GM12878 (cell line): ENCODE results near the gene CBFA2T3. TPM values are rescaled to one million over a fixed set of nuclear protein-coding genes. Genes with fewer than 3 reads are reported as not detected.

Source experiments
- ATAC-seq: fragments of 200-7000 bp; cut with Tn5 transposase; 3 replicates; pipeline ENCODE4 v1.9.1; 2020; ENCODE audit warnings: mild to moderate bottlenecking, moderate library complexity
- BruUV-seq: library from RNA; stranded (reverse); fragments of 400-500 nt; replicated peaks from 2 replicates; lab custom pipeline; 2021; lab: Mats Ljungman, UMichigan
- CTCF ChIA-PET: fragments of 300-600 bp; sonication (Branson Sonifier 250); formaldehyde crosslinking; extraction: SDS; loops from one replicate; lab custom pipeline; 2021; ENCODE audit warnings: inconsistent platforms; lab: Yijun Ruan, JAX
- POLR2A ChIA-PET: fragments of 350-600 bp; formaldehyde crosslinking; extraction: SDS; loops from one replicate; lab custom pipeline; 2021; ENCODE audit warnings: inconsistent platforms; lab: Charles Lee
- RAD21 ChIA-PET: fragments of 300-600 bp; sonication (Branson Sonifier 250); formaldehyde crosslinking; loops from one replicate; lab custom pipeline; 2023; ENCODE audit warnings: antibody characterized with exemption; ENCODE audit not compliant: unreplicated experiment; lab: Charles Lee
- SMC1A ChIA-PET: fragments of 300-600 bp; sonication (Branson Sonifier 250); formaldehyde crosslinking; loops from one replicate; lab custom pipeline; 2023; ENCODE audit not compliant: unreplicated experiment, uncharacterized antibody; lab: Charles Lee
- DNase-seq: peaks from one replicate; pipeline ENCODE4 v3.0.0-alpha.2; 2011; ENCODE audit warnings: low read depth, low spot score
- FAIRE-seq: peaks from 3 replicates; lab custom pipeline; 2011; peaks lifted over from hg19 to GRCh38; lab: Jason Lieb, UNC
- H2AFZ ChIP-seq: 2 replicates; pipeline ENCODE4 v1.6.0; 2011; ENCODE audit warnings: low read depth, low read length, control low read depth; ENCODE audit not compliant: control insufficient read depth
- H3K27ac ChIP-seq: 2 replicates; pipeline ENCODE4 v1.5.1; 2011; ENCODE audit warnings: control low read depth; ENCODE audit not compliant: control insufficient read depth, insufficient read depth
- H3K27me3 ChIP-seq, 2 experiments: replicated peaks in 1 of 2; 2 replicates each; pipeline versions ENCODE4 v1.6.0 to v1.6.1; 2011; ENCODE audit warnings: low read length in 1 of 2; ENCODE audit not compliant: control insufficient read depth in 2 of 2, insufficient read depth in 2 of 2
- H3K36me3 ChIP-seq, 2 experiments: 2 replicates each; pipeline ENCODE4 v1.5.1; 2011; ENCODE audit warnings: low read length in 1 of 2; ENCODE audit not compliant: control insufficient read depth in 2 of 2, insufficient read depth in 2 of 2
- H3K4me1 ChIP-seq: 2 replicates; pipeline ENCODE4 v1.6.1; 2011; ENCODE audit warnings: mild to moderate bottlenecking, low read length, moderate library complexity, mixed read lengths; ENCODE audit not compliant: control insufficient read depth, insufficient read depth
- H3K4me2 ChIP-seq: 2 replicates; pipeline ENCODE4 v1.6.0; 2011; ENCODE audit warnings: control low read depth; ENCODE audit not compliant: control insufficient read depth, insufficient read depth
- H3K4me3 ChIP-seq: fragments of 200-600 bp; sonication (generic); 2 replicates; pipeline ENCODE4 v1.5.1; 2016
- H3K79me2 ChIP-seq: 2 replicates; pipeline ENCODE4 v1.6.0; 2011; ENCODE audit warnings: low read length; ENCODE audit not compliant: control insufficient read depth, insufficient read depth
- H3K9ac ChIP-seq: 2 replicates; pipeline ENCODE4 v1.8.0; 2011; ENCODE audit warnings: low read length, control low read depth, mixed read lengths; ENCODE audit not compliant: control insufficient read depth, insufficient read depth
- H3K9me3 ChIP-seq: replicated peaks from 3 replicates; pipeline ENCODE4 v1.5.1; 2011; ENCODE audit warnings: mild to moderate bottlenecking, low read length; ENCODE audit not compliant: control insufficient read depth, insufficient read depth
- H4K20me1 ChIP-seq: 2 replicates; pipeline ENCODE4 v1.6.0; 2011; ENCODE audit not compliant: control insufficient read depth, insufficient read depth
- ASH2L ChIP-seq: fragments of 300-600, 200-600 bp; sonication (generic); IDR thresholded peaks from 2 replicates; pipeline ENCODE4 v1.6.1; 2017; ENCODE audit warnings: low read depth, mild to moderate bottlenecking, borderline replicate concordance
- BCL3 ChIP-seq: IDR thresholded peaks from 2 replicates; pipeline ENCODE4 v1.6.1; 2011; ENCODE audit warnings: borderline replicate concordance, low read depth, mild to moderate bottlenecking, moderate library complexity, low read length; ENCODE audit not compliant: insufficient read depth, poor library complexity, severe bottlenecking
- BHLHE40 ChIP-seq, 2 experiments: fragments of 450-650 bp in 1 of 2; IDR thresholded peaks; 2 replicates each; pipeline ENCODE4 v1.6.1; 2011 to 2017; ENCODE audit warnings: low read depth in 2 of 2, borderline replicate concordance in 1 of 2, improper control_type of control experiment in 1 of 2, low read length in 1 of 2, mild to moderate bottlenecking in 1 of 2
- FOS ChIP-seq: IDR thresholded peaks from 3 replicates; pipeline ENCODE4 v1.6.1; 2011; ENCODE audit warnings: borderline replicate concordance; ENCODE audit not compliant: insufficient read length; ENCODE audit errors: extremely low read depth
- IRF4 ChIP-seq: IDR thresholded peaks from 2 replicates; pipeline ENCODE4 v1.6.1; 2011; ENCODE audit warnings: low read depth, low read length
- JUND ChIP-seq: IDR thresholded peaks from 2 replicates; pipeline ENCODE4 v1.6.1; 2012; ENCODE audit warnings: low read depth, mild to moderate bottlenecking, low read length, improper control_type of control experiment, moderate library complexity
- MLLT1 ChIP-seq: fragments of 450-650 bp; IDR thresholded peaks from 2 replicates; pipeline ENCODE4 v1.6.1; 2016; ENCODE audit warnings: mild to moderate bottlenecking
- RBBP5 ChIP-seq: fragments of 200-600 bp; sonication (generic); conservative IDR thresholded peaks from 2 replicates; pipeline ENCODE4 v1.6.1; 2016
- REST ChIP-seq: IDR thresholded peaks from 2 replicates; pipeline ENCODE4 v1.6.1; 2012; ENCODE audit warnings: mild to moderate bottlenecking, low read depth, low read length
- SPI1 ChIP-seq: IDR thresholded peaks from 2 replicates; pipeline ENCODE4 v1.6.1; 2011; ENCODE audit warnings: low read depth, mild to moderate bottlenecking, low read length, moderate library complexity, borderline replicate concordance; ENCODE audit not compliant: insufficient read depth
- ZNF384 ChIP-seq: IDR thresholded peaks from 2 replicates; pipeline ENCODE4 v1.6.1; 2012; ENCODE audit warnings: low read depth, mild to moderate bottlenecking, low read length, improper control_type of control experiment, borderline replicate concordance
- ZZZ3 ChIP-seq: IDR thresholded peaks from 2 replicates; pipeline ENCODE4 v1.6.1; 2011; ENCODE audit warnings: low read depth; ENCODE audit not compliant: control insufficient read depth, insufficient read length
- WGBS: methylation state at CpG from one replicate; pipeline ENCODE4 v1.1.6; 2016; ENCODE audit warnings: low lambda C conversion rate; ENCODE audit not compliant: insufficient replicate concordance, insufficient coverage; ENCODE audit errors: missing lambda C conversion rate; 5-methylcytosine and 5-hydroxymethylcytosine counted together
- in situ Hi-C: fragments of 300-500 bp; cut with MboI; formaldehyde crosslinking; loops from 9 replicates; pipeline ENCODE4 v1.14.3; 2018; ENCODE audit warnings: mixed read lengths
- intact Hi-C: fragments of 100-400 bp; cut with micrococcal nuclease; formaldehyde crosslinking; loops from one replicate; pipeline ENCODE4 v1.14.2; 2022; ENCODE audit not compliant: unreplicated experiment
- polyA plus RNA-seq, 11 experiments: library from polyadenylated mRNA; depleted of rRNA in 4 of 11; unstranded in 6 of 11; stranded (reverse) in 5 of 11; fragments of >200 nt; fragmentation: Nextera tagmentation in 4 of 11; fragmentation: Illumina TruSeq in 1 of 11; extraction: Ambion mirVana in 4 of 11; extraction: Trizol in 1 of 11; gene quantifications; 1 replicate in 1 of 11; 2 replicates in 10 of 11; pipeline versions ENCODE4 v1.2.1 to v1.2.3, GENCODE V29; 2011 to 2016; ENCODE audit warnings: inconsistent platforms in 2 of 11, missing spikeins in 2 of 11, low read depth in 1 of 11
- total RNA-seq, 4 experiments: library from RNA; depleted of rRNA in 3 of 4; stranded (reverse); fragments of >200 nt in 3 of 4; fragmentation: Illumina TruSeq in 1 of 4; extraction: Trizol in 1 of 4; gene quantifications; 2 replicates each; pipeline versions ENCODE4 v1.2.1 to v1.2.3, GENCODE V29; 2013 to 2021
- TF ChIP-seq, protein P1 (sequence below), 3 experiments: IDR thresholded peaks in 2 of 3; conservative IDR thresholded peaks in 1 of 3; 2 replicates each; pipeline ENCODE4 v1.5.1; 2011; ENCODE audit warnings: low read depth in 3 of 3, low read length in 3 of 3, mild to moderate bottlenecking in 3 of 3, control low read depth in 2 of 3, moderate library complexity in 2 of 3, inconsistent platforms in 1 of 3, mixed read lengths in 1 of 3; ENCODE audit not compliant: control insufficient read depth in 2 of 3, insufficient read depth in 1 of 3; ENCODE audit errors: extremely low read depth in 1 of 3

Gene CBFA2T3
- total and polyA plus RNA-seq, 10 of the 15 experiments (the other 5 are each of a cell fraction or from before 2014, with no cell fraction given) = 0.69 to 42.6 (median 4.5) TPM

- FAIRE-seq (no peak), ATAC-seq (no peak), DNase-seq (no peak)
- RAD21 ChIA-PET = no interaction called here
- H3K36me3 ChIP-seq = no peaks in the 10 kb centered on the region; a peak in 1 of 4 replicates
- no peaks in the 10 kb centered on the region for H3K4me1 ChIP-seq
- POLR2A ChIA-PET = no interaction called here
- no peak overlapping the region for H3K4me2 ChIP-seq
- WGBS = 87% methylated on average over 15 of the region's 15 CpGs
- in situ Hi-C loops = no loop called here
- H3K4me3 ChIP-seq = no peak overlapping the region
- peaks cover 5% of the 10 kb centered on the region; the same call in 1 of the 2 replicates for H3K79me2 ChIP-seq
- SMC1A ChIA-PET = no interaction called here
- no peaks in the 10 kb centered on the region for H3K9me3 ChIP-seq
- intact Hi-C loops = no loop called here
- H3K27me3 ChIP-seq = no peaks in the 10 kb centered on the region
- H3K9ac ChIP-seq = no peak overlapping the region
- TF ChIP-seq ZNF384 (no peak), JUND (no peak), RBBP5 (no peak), BCL3 (no peak), ZZZ3 (no peak), ASH2L (no peak), SPI1 (no peak), REST (no peak), MLLT1 (no peak), BHLHE40 (IDR thresholded peaks at IDR 0.05; ENCODE audit: borderline replicate concordance in 1 of 2, low read depth in 2 of 2, low read length in 1 of 2) (no peak), IRF4 (no peak), FOS (no peak)
- TF ChIP-seq, protein P1, sequence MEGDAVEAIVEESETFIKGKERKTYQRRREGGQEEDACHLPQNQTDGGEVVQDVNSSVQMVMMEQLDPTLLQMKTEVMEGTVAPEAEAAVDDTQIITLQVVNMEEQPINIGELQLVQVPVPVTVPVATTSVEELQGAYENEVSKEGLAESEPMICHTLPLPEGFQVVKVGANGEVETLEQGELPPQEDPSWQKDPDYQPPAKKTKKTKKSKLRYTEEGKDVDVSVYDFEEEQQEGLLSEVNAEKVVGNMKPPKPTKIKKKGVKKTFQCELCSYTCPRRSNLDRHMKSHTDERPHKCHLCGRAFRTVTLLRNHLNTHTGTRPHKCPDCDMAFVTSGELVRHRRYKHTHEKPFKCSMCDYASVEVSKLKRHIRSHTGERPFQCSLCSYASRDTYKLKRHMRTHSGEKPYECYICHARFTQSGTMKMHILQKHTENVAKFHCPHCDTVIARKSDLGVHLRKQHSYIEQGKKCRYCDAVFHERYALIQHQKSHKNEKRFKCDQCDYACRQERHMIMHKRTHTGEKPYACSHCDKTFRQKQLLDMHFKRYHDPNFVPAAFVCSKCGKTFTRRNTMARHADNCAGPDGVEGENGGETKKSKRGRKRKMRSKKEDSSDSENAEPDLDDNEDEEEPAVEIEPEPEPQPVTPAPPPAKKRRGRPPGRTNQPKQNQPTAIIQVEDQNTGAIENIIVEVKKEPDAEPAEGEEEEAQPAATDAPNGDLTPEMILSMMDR (IDR thresholded peaks at IDR 0.05 in 2 of 3, conservative IDR thresholded peaks at IDR 0.05 in 1 of 3; ENCODE audit: control insufficient read depth in 2 of 3, extremely low read depth in 1 of 3, insufficient read depth in 1 of 3, low read depth in 3 of 3, low read length in 3 of 3) = no peak
- no peaks in the 10 kb centered on the region for H4K20me1 ChIP-seq
- H2AFZ ChIP-seq = no peak overlapping the region
- no TSS peak for BruUV-seq
- no peak overlapping the region for H3K27ac ChIP-seq
- CTCF ChIA-PET = no interaction called here
Observed at GRCh38 chr16:88951501-88951900, 25.5 kb downstream of the CBFA2T3 start.
